Breast epithelium (tissue), 3 donors: ENCODE results near the gene MERTK.

Source experiments
- CTCF ChIP-seq, 3 donors: fragments of 450-650 bp; IDR thresholded peaks; one replicate each; pipeline ENCODE4 v1.5.1; 2016 to 2017; ENCODE audit warnings: antibody characterized with exemption in 3 of 3, mild to moderate bottlenecking in 3 of 3, moderate library complexity in 3 of 3
- POLR2A ChIP-seq: fragments of 450-650 bp; IDR thresholded peaks from one replicate; pipeline ENCODE4 v1.6.1; 2016; ENCODE audit warnings: antibody characterized with exemption, mild to moderate bottlenecking, moderate library complexity
- POLR2AphosphoS5 ChIP-seq, 3 donors: sonication (generic); formaldehyde crosslinking; IDR thresholded peaks; one replicate each; pipeline ENCODE4 v1.6.1; 2017; ENCODE audit warnings: antibody characterized with exemption in 3 of 3

GRCh38 chr2:112010751-112011150 lies 112.3 kb downstream of the MERTK start:
- TF ChIP-seq CTCF (IDR thresholded peaks at IDR 0.05) (no peak), POLR2AphosphoS5 (IDR thresholded peaks at IDR 0.05) (no peak), POLR2A (no peak)
